T-helper 1 cell (primary cell): ENCODE data around the gene KAT2B.

Experiments used
- DNase-seq, 5 donors: peaks; one replicate each; pipeline ENCODE4 v3.0.0-alpha.2; 2012 to 2020

KAT2B gene

GRCh38 chr3:20066850-20067617, 26.8 kb downstream of the KAT2B start:
- DNase-seq: no peak

DNA sequence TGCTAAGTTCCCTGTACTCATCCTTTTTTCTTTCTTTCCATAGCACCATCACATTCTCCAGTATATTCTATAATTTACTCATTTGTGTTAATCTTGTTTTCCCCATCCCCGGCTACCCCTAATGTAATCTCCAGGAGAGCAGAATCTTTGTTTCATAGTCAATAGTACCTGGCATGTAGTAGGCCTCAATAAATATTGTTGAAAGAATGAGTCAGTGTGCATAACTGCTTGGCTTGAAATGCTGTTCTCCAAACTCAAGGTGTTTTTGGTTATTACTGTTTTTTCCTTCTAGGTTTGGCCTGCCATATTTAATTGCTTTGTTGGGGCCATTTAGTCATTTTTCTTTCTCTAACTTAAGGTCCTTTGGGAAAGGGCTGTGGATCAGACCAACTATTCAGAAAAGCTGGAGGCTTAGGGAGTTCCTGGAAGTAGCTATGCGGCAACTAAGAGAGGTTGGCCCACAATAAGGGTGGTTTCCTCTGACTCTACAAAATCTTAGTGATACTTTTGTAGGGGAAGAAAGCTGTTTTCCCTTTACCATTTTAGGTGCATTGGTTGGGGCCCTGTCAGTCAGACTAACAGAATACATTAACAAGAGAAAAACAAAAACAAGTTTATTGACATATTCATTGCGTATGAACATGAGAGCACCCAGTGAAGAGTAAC, 28.4 kb downstream of the KAT2B start:
- no peak for DNase-seq

- DNase-seq: no peak
These were observed 28.9 kb downstream of the KAT2B start for GRCh38 chr3:20069178-20069532.

- no peak for DNase-seq
These were observed 30.9 kb downstream of the KAT2B start for GRCh38 chr3:20071175-20071574.

DNA sequence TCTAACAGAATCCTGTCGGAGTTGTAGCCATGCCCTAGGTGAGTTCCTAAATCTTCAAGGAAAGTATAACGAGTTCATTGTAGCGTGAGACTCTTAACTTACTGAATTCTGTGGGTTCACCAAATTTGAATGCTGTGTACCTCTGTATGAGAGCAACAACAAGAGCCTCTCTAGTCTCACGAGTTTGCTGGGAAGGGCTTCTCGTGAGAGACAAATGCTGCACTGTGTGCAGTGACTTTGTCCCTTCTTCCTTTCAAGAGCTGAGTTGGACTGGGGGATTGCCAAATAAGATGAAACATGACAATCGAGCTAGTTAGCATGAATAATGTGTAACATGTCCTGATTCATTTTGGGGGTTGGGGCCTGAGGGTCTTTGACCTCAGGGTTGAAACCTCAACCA, 32.2 kb downstream of the KAT2B start:
- no peak for DNase-seq

GRCh38 chr3:20073068-20073467, 32.8 kb downstream of the KAT2B start:
- DNase-seq: no peak

- DNase-seq: no peak
These were observed 33.4 kb downstream of the KAT2B start for GRCh38 chr3:20073683-20074082.

GRCh38 chr3:20074226-20075063, 34.2 kb downstream of the KAT2B start:
- DNase-seq: no peak

DNA sequence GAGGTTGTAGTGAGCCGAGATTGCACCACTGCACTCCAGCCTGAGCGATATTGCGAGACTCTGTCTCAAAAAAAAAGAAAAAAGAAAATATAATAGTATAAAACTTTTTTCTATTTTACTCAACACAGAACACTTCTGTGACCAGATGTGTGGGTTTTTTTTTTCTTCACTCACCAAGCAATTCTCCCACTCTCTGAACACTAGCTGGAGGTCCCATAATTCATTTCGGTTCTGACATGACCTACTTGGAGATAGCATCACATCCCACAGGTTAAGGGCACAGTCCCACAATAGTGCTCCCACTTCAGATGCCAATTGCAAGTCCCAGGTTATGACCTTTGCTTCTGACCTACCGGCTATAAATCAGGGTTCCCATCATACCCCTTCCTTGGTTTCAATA, 35.0 kb downstream of the KAT2B start:
- DNase-seq: no peak

DNA sequence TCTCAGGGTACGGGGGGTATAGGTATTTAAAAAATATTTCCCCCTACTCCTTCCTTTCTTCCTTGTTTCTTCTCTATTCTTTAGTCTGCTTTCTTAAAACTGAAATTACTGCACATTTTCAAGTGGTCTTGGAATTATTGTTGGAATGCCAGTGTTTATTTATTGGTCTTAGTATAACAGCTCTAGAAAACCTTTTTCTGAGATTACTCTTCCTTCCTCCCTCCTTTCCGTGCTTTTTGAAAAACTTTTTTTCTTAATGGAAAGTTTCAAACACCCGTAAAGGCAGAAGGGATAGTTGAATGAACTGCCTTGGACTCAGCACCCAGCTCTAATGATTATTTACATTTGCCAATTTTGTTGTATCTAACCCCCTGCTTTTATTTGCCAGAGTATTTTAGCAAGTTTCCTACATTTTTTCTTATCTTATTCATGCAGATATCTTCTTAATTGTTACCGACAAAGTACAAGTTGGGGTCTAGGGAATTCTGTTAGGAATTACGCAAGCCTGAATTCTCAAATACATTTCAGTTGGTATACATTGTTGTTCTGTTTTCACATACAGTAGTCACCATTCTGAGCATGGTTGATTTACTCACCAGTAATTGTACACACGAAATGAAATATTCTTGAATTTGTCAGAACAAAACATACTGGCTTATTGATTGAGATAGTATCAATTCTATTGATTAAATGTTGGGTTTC, 36.2 kb downstream of the KAT2B start:
- no peak for DNase-seq

DNA sequence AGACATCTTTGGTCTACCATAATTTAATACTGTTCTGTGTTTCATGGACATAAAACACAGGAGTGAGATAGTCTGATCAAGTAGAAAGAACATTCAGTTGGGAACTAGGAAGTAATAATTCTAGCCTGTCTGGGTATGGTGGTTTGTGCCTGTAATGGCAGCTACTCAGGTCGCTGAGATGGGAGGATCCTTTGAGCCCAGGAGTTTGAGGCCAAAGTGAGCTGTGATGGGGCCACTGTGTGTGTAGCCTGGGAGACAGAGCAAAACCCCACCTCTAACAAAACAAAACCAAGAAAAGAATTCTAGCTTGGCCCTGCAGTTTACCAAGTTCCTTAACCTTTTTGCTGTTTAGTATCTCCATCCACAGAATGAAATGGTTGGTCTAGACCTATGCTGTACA, 36.8 kb downstream of the KAT2B start:
- DNase-seq: no peak

DNA sequence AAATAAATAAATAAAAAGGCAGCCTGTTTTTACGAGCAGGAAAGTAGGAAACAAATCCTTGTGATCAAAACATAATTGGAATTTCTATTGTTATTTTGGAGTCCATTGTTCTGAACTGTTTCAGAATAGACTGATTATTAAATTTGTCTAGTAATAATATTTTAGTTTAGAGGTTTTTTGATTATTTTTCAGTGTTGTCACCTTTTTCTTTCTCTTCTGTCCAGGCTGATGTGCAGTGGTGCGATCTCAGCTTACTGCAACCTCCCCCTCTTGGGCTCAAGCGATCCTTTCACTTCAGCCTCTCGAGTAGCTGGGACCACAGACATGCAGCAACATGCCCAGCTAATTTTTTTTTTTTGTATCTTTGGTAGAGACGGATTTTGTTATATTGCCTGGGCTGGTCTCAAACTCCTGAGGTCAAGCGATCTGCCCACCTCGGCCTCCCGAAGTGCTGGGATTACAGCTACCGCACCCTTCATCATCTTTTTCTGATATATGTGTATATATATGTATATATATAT, 38.0 kb downstream of the KAT2B start:
- no peak for DNase-seq

GRCh38 chr3:20079621-20080020, 39.4 kb downstream of the KAT2B start:
- DNase-seq: no peak

GRCh38 chr3:20080956-20081554, 40.8 kb downstream of the KAT2B start:
- DNase-seq: peak in 1 of 5 donors; percentile 43

DNA sequence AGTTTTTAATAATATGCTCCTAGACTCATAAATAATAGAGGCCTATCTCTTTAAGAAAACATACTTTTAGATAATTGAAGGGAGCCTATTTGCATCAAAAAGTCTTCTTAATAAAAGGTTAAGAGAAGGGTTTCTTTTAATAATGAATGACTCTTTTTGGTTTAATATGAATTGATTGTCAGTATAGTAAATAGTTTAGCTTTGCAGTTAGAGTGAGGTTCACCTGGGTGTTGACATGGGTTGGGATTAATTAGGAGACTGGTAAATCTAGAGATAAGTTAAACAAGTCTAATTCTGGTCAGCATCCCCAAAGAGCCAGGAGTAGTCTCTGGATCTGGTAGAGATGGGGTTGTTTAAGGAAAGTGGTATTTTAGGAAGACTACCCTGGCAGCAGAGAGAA, 43.0 kb downstream of the KAT2B start:
- no peak for DNase-seq

DNA sequence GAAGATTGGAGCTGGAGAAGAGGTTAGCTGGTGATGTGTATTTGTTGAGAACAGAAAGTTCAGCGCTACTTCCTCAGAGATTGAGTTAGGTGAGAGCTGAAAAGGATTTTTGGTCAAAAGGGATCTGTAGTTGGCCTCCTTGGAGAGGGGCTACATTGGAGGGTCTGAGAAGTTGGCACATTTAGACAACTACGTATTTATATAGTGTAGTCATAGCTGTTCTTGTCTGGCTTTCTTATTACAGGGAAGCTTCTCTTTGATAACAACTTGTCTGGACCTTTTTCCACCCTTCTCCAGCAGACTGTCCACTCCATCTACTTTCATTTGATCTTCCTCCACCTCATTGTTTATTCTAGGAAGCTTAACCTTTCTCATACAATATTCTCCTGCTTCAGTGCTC, 43.7 kb downstream of the KAT2B start:
- DNase-seq: no peak

DNA sequence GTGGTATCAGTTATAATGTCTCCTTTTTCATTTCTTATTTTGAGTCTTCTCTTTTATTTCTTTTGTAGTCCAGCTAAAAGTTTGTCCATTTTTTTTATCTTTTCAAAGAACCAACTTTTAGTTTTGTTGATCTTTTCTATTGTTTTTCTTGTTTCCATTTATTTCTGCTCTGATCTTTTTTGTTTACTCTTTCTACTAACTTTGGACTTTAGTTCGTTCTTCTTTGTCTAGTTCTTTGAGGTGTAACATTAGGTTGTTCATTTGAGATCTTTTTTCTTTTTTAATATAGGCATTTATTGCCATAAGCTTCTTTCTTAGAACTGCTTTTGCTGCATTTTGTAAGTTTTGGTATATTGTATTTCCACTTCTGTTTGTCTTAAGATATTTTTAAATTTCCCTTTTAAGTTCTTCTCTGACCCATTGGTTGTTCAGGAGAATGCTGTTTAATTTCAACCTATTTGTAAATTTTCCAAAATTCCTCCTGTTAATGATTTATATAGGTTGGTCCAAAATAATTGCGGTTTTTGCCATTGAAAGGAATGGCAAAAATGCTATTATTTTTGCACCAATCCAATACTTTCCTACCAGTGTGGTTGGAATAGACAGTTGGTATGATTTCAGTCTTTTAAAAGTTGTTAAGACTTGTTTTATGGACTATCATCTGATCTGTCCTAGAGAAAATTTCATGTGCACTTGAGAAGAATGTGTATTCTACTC, 51.2 kb downstream of the KAT2B start:
- no peak for DNase-seq

DNA sequence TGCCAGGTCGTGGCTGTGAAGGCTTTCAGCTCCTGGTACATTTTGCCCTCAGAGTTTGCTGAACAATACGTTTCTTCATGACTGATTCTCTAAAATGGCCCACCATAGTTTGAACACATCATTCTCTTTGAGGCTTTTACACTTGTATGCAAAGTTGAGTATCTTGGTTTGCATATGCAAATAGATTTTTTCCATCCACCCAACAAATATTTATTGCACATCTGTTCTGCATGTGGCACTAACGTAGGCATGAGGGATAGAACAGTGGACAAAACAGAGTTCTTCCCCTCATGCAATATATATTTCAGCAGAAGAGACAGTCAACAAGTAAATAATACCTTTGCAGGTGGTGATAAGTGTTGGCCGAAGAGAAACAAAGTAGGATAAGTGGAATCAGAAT, 55.2 kb downstream of the KAT2B start:
- DNase-seq: no peak

DNA sequence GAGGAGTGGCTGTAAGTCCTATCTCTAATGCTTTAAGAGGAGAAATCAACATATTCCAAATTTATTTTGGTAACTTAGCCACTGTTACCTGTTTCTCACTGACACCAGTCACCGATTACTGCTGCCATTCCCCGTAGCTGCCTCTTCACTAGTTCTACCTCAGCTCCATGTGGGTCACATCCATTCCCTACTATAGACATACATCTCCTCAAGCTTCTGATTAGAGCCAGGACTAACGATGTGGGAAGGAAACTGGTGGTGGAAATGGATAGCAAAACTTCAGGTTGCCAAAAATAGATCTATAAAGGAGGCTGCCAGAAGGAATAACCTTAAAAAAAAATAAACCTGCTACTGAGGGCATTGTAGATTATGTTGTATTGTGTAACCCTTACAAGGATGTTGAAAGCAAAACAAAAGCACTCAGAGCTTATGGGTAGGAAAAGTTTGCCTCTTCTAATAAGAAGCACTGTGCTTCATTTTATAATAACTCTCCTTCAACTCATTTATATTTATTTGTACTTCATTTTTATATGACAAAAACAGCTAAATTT, 56.0 kb downstream of the KAT2B start:
- no peak for DNase-seq

DNA sequence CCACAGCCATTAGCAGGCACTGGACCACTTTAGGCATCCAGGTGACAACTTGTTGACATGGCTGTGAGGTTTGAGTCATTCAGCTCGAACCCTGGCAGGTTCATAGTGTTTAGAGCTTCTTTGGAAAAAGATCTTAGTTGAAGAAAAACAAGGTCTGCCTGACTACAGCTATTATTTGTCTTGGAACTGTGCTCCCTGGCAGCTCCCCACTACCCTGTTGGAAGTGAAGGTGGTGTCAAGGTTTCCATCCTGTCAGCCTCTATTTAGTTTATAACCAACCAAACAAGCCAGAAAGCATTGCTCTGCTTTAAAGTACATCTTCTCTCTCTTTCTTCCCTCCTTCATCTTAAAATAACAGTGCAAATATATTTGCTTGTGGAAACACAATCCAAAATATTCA, 56.8 kb downstream of the KAT2B start:
- DNase-seq: no peak

GRCh38 chr3:20099060-20099459, 58.8 kb downstream of the KAT2B start:
- DNase-seq: no peak
